ENCODE results near the gene ANKRD44.

The ANKRD44 gene

DNA sequence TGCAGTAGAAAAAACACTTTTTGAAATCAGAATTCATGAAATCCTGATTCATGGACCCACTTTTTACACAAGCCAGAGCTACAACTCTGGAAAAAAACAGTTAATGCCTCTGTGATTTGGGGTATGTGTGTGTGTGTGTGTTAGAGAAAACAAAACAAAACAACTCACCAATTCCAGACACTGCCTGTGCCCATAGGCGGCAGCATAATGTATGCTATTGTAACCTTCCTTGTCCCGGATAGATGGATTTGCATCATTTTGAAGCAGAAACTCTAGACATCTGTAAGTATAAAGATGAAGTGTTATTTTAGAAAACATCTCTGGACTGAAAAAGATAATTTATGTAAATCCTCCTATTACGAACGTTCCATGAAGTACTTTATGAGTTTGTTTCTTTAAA lies 232.0 kb downstream of the ANKRD44 start:
- WGBS, result 83% methylated on average over 4 of the region's 4 CpGs
- H3K23ac ChIP-seq (ENCODE audit: low read length in 2 of 2), result no peak overlapping the region

DNA sequence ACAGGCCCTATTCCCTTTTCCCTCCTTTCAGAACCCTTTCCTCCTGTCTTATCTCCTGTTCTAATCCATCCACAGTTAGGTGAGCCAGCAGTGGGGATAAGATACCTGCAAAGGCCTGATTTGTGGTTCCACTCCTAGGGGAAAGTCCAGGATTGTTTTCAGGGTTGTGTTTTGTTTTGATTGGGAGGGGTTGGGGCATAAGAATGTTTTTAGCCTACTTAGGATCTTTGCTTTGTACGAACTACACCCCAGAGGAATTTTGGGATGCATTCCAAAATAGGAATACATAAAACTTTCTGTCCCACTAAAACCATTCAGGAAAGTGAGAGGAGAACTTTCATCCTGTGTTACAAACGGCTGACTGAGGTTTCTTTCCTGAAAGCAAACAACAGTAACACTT lies 233.2 kb downstream of the ANKRD44 start:
- Histone ChIP-seq H3K18ac (ENCODE audit: low read depth in 1 of 2, low read length in 2 of 2) (no peak overlapping the region), H3K4me3 (ENCODE audit: insufficient read depth in 1 of 2, low read depth in 1 of 2, low read length in 2 of 2) (no peak overlapping the region), H3K27me3 (ENCODE audit: control insufficient read depth in 1 of 2, insufficient read depth in 1 of 2, low read length in 2 of 2) (no peaks in the 10 kb centered on the region), H2BK120ac (ENCODE audit: low read depth, low read length) (no peak overlapping the region), H2AFZ (ENCODE audit: low read depth, low read length) (no peak overlapping the region), H2BK12ac (ENCODE audit: low read length in 2 of 2) (no peak overlapping the region), H3K9me3 (ENCODE audit: control insufficient read depth, low read length) (no peaks in the 10 kb centered on the region), H3K4ac (ENCODE audit: low read depth in 1 of 2, low read length in 2 of 2) (no peak overlapping the region), H2BK15ac (ENCODE audit: low read depth, poor library complexity, severe bottlenecking) (no peak overlapping the region), H3K36me3 (ENCODE audit: control insufficient read depth in 1 of 2, insufficient read depth in 2 of 2, low read depth in 1 of 2, low read length in 2 of 2) (no peaks in the 10 kb centered on the region), H3K14ac (ENCODE audit: low read length in 2 of 2) (no peak overlapping the region), H3K4me1 (ENCODE audit: control insufficient read depth, insufficient read depth, low read depth, low read length) (peaks cover 1% of the 10 kb centered on the region), H3K79me1 (replicated peaks; ENCODE audit: low read length, poor library complexity, severe bottlenecking) (no peaks in the 10 kb centered on the region), H3K4me2 (ENCODE audit: low read length, poor library complexity, severe bottlenecking) (no peak overlapping the region), H2AK5ac (ENCODE audit: low read length, severe bottlenecking) (no peak overlapping the region), H4K91ac (ENCODE audit: low read length) (no peak overlapping the region), H3K23ac (ENCODE audit: low read length in 2 of 2) (no peak overlapping the region), H4K8ac (ENCODE audit: low read length) (no peak overlapping the region), H3K9ac (ENCODE audit: low read length) (no peak overlapping the region), H2BK5ac (ENCODE audit: low read depth, low read length, poor library complexity, severe bottlenecking) (no peak overlapping the region), H3K27ac (ENCODE audit: low read length, poor library complexity, severe bottlenecking) (no peak overlapping the region)
- WGBS, result 79% methylated on average over 2 of the region's 2 CpGs
- no peak for DNase-seq

More for the DNA sequence above, 232.0 kb downstream of the ANKRD44 start:
- no peak overlapping the region for H2BK5ac ChIP-seq (ENCODE audit: low read depth, low read length, poor library complexity, severe bottlenecking)
- H2AFZ ChIP-seq (ENCODE audit: low read depth, low read length), result no peak overlapping the region
- H3K4me2 ChIP-seq (ENCODE audit: low read length, poor library complexity, severe bottlenecking), result no peak overlapping the region
- H2BK15ac ChIP-seq (ENCODE audit: low read depth, poor library complexity, severe bottlenecking), result no peak overlapping the region
- H3K4me1 ChIP-seq (ENCODE audit: control insufficient read depth, insufficient read depth, low read depth, low read length), result peaks cover 1% of the 10 kb centered on the region
- no peak overlapping the region for H3K9ac ChIP-seq (ENCODE audit: low read length)
- no peak overlapping the region for H2AK5ac ChIP-seq (ENCODE audit: low read length, severe bottlenecking)
- DNase-seq, result no peak
- no peak overlapping the region for H3K4ac ChIP-seq (ENCODE audit: low read depth in 1 of 2, low read length in 2 of 2)
- H3K27me3 ChIP-seq (ENCODE audit: control insufficient read depth in 1 of 2, insufficient read depth in 1 of 2, low read length in 2 of 2), result no peaks in the 10 kb centered on the region
- no peaks in the 10 kb centered on the region for H3K79me1 ChIP-seq (replicated peaks; ENCODE audit: low read length, poor library complexity, severe bottlenecking)
- H4K91ac ChIP-seq (ENCODE audit: low read length), result no peak overlapping the region
- H4K8ac ChIP-seq (ENCODE audit: low read length), result no peak overlapping the region
- no peaks in the 10 kb centered on the region for H3K36me3 ChIP-seq (ENCODE audit: control insufficient read depth in 1 of 2, insufficient read depth in 2 of 2, low read depth in 1 of 2, low read length in 2 of 2)
- no peak overlapping the region for H2BK12ac ChIP-seq (ENCODE audit: low read length in 2 of 2)
- H2BK120ac ChIP-seq (ENCODE audit: low read depth, low read length), result no peak overlapping the region
- no peaks in the 10 kb centered on the region for H3K9me3 ChIP-seq (ENCODE audit: control insufficient read depth, low read length)
- no peak overlapping the region for H3K27ac ChIP-seq (ENCODE audit: low read length, poor library complexity, severe bottlenecking)
- H3K14ac ChIP-seq (ENCODE audit: low read length in 2 of 2), result no peak overlapping the region
- no peak overlapping the region for H3K4me3 ChIP-seq (ENCODE audit: insufficient read depth in 1 of 2, low read depth in 1 of 2, low read length in 2 of 2)
- H3K18ac ChIP-seq (ENCODE audit: low read depth in 1 of 2, low read length in 2 of 2), result no peak overlapping the region

DNA sequence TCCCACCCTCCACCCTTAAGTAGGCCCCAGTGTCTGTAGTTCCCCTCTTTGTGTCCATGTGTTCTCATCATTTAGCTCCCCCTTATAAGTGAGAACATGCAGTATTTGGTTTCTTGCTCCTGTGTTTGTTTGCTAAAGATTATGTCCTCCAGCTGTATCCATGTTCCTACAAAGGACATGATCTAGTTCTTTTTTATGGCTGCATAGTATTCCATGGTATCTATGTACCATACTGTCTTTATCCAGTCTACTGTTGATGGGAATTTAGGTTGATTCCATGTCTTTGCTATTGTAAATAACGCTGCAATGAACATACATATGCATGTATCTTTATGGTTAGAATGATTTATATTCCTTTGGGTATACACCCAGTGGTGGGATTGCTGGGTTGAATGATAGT lies 233.9 kb downstream of the ANKRD44 start:
- no peak overlapping the region for H3K14ac ChIP-seq (ENCODE audit: low read length in 2 of 2)
- no peak overlapping the region for H2BK120ac ChIP-seq (ENCODE audit: low read depth, low read length)
- H3K79me1 ChIP-seq (replicated peaks; ENCODE audit: low read length, poor library complexity, severe bottlenecking), result no peaks in the 10 kb centered on the region
- peaks cover 1% of the 10 kb centered on the region for H3K4me1 ChIP-seq (ENCODE audit: control insufficient read depth, insufficient read depth, low read depth, low read length)
- H2BK12ac ChIP-seq (ENCODE audit: low read length in 2 of 2), result no peak overlapping the region
- no peak overlapping the region for H3K18ac ChIP-seq (ENCODE audit: low read depth in 1 of 2, low read length in 2 of 2)
- no peaks in the 10 kb centered on the region for H3K36me3 ChIP-seq (ENCODE audit: control insufficient read depth in 1 of 2, insufficient read depth in 2 of 2, low read depth in 1 of 2, low read length in 2 of 2)
- no peak overlapping the region for H3K23ac ChIP-seq (ENCODE audit: low read length in 2 of 2)
- no peak overlapping the region for H3K4me2 ChIP-seq (ENCODE audit: low read length, poor library complexity, severe bottlenecking)
- H2BK5ac ChIP-seq (ENCODE audit: low read depth, low read length, poor library complexity, severe bottlenecking), result no peak overlapping the region
- H3K4ac ChIP-seq (ENCODE audit: low read depth in 1 of 2, low read length in 2 of 2), result no peak overlapping the region
- WGBS, result no CpG with 5 or more reads among the region's 1 CpG
- H2AK5ac ChIP-seq (ENCODE audit: low read length, severe bottlenecking), result no peak overlapping the region
- no peaks in the 10 kb centered on the region for H3K27me3 ChIP-seq (ENCODE audit: control insufficient read depth in 1 of 2, insufficient read depth in 1 of 2, low read length in 2 of 2)
- H3K9ac ChIP-seq (ENCODE audit: low read length), result no peak overlapping the region
- no peak overlapping the region for H4K91ac ChIP-seq (ENCODE audit: low read length)
- H2AFZ ChIP-seq (ENCODE audit: low read depth, low read length), result no peak overlapping the region
- H3K9me3 ChIP-seq (ENCODE audit: control insufficient read depth, low read length), result no peaks in the 10 kb centered on the region
- H4K8ac ChIP-seq (ENCODE audit: low read length), result no peak overlapping the region
- no peak overlapping the region for H2BK15ac ChIP-seq (ENCODE audit: low read depth, poor library complexity, severe bottlenecking)
- no peak for DNase-seq
- H3K27ac ChIP-seq (ENCODE audit: low read length, poor library complexity, severe bottlenecking), result no peak overlapping the region
- no peak overlapping the region for H3K4me3 ChIP-seq (ENCODE audit: insufficient read depth in 1 of 2, low read depth in 1 of 2, low read length in 2 of 2)

DNA sequence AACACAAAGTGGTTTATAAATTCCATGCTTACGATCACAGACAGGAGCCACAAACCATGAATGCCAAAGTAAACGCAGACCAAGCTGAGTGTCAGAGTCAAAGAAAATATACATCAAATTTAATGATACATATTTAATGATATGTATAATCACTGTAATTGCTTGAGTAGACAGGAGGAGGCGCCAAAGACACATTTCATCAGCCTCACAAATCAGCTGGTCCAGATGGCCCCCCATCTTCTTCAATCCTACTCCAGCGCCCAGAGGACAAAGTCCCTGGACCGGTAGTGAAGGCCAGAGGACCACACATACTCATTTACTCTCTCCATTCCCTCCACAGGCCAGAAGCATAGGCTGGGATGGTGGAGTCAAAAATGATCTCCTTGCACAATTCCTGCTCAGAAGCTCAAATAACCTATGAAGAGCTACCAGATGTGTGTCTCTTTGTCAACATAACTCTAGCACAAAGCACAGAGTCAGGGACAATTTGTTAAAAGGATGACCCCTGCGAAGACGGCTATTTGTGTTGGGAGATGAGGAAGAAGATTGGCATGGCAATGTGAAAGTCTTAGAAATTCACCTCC lies 234.7 kb downstream of the ANKRD44 start:
- Histone ChIP-seq H2BK120ac (ENCODE audit: low read depth, low read length) (no peak overlapping the region), H3K36me3 (ENCODE audit: control insufficient read depth in 1 of 2, insufficient read depth in 2 of 2, low read depth in 1 of 2, low read length in 2 of 2) (no peaks in the 10 kb centered on the region), H3K9ac (ENCODE audit: low read length) (no peak overlapping the region), H2BK15ac (ENCODE audit: low read depth, poor library complexity, severe bottlenecking) (no peak overlapping the region), H2BK5ac (ENCODE audit: low read depth, low read length, poor library complexity, severe bottlenecking) (no peak overlapping the region), H2AK5ac (ENCODE audit: low read length, severe bottlenecking) (no peak overlapping the region), H3K4me3 (ENCODE audit: insufficient read depth in 1 of 2, low read depth in 1 of 2, low read length in 2 of 2) (no peak overlapping the region), H2BK12ac (ENCODE audit: low read length in 2 of 2) (no peak overlapping the region), H3K79me1 (replicated peaks; ENCODE audit: low read length, poor library complexity, severe bottlenecking) (no peaks in the 10 kb centered on the region), H2AFZ (ENCODE audit: low read depth, low read length) (no peak overlapping the region), H4K8ac (ENCODE audit: low read length) (no peak overlapping the region), H3K4me2 (ENCODE audit: low read length, poor library complexity, severe bottlenecking) (no peak overlapping the region), H4K91ac (ENCODE audit: low read length) (no peak overlapping the region), H3K9me3 (ENCODE audit: control insufficient read depth, low read length) (no peaks in the 10 kb centered on the region), H3K4me1 (ENCODE audit: control insufficient read depth, insufficient read depth, low read depth, low read length) (peaks cover 1% of the 10 kb centered on the region), H3K18ac (ENCODE audit: low read depth in 1 of 2, low read length in 2 of 2) (no peak overlapping the region), H3K14ac (ENCODE audit: low read length in 2 of 2) (no peak overlapping the region), H3K4ac (ENCODE audit: low read depth in 1 of 2, low read length in 2 of 2) (no peak overlapping the region), H3K23ac (ENCODE audit: low read length in 2 of 2) (no peak overlapping the region), H3K27ac (ENCODE audit: low read length, poor library complexity, severe bottlenecking) (no peak overlapping the region), H3K27me3 (ENCODE audit: control insufficient read depth in 1 of 2, insufficient read depth in 1 of 2, low read length in 2 of 2) (no peaks in the 10 kb centered on the region)
- DNase-seq, result no peak
- 82% methylated on average over 6 of the region's 7 CpGs for WGBS
